ENCODE data around the gene MEX3A. TPM values are rescaled to one million over a fixed set of nuclear protein-coding genes. Genes with fewer than 3 reads are reported as not detected.
A peak's percentile ranks its signal among the peaks of the same experiment; 100 is the strongest.
"Not testable (repeated sequence)": the region's sequence is repeated elsewhere in the genome, so short reads cannot be mapped to it uniquely, and the experiment has no call there.

MEX3A gene
- total RNA-seq, 1 donor from 2014 or later, result 61.9 TPM

DNA sequence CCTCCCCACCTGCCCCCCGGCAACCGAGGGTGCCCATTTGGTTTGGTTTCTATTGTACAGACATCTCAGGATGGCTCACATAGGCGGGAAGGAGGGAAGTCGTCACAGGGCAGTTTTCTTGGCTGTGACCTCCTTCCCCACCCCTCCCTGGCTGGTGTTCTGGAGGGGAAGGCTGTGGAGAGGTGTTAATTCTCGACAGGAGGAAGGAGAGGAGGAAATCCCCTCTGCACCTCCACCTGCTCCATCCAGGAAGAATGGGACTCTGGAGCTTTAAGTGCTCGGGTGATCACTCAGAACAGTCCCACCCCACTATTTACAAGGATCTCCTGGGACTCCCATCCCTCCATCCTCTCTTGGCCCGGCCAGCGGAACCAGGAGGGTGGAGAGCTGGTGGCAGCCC, 7.6 kb downstream of the MEX3A start:
- TF ChIP-seq, protein P1, sequence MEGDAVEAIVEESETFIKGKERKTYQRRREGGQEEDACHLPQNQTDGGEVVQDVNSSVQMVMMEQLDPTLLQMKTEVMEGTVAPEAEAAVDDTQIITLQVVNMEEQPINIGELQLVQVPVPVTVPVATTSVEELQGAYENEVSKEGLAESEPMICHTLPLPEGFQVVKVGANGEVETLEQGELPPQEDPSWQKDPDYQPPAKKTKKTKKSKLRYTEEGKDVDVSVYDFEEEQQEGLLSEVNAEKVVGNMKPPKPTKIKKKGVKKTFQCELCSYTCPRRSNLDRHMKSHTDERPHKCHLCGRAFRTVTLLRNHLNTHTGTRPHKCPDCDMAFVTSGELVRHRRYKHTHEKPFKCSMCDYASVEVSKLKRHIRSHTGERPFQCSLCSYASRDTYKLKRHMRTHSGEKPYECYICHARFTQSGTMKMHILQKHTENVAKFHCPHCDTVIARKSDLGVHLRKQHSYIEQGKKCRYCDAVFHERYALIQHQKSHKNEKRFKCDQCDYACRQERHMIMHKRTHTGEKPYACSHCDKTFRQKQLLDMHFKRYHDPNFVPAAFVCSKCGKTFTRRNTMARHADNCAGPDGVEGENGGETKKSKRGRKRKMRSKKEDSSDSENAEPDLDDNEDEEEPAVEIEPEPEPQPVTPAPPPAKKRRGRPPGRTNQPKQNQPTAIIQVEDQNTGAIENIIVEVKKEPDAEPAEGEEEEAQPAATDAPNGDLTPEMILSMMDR (conservative IDR thresholded peaks at IDR 0.05), result no peak
- Mint-ChIP-seq H3K4me3 (no peak overlapping the region), H3K4me1 (ENCODE audit: unreplicated experiment) (peaks cover 49% of the 10 kb centered on the region), H3K9me3 (no peaks in the 10 kb centered on the region), H3K27me3 (no peaks in the 10 kb centered on the region), H3K36me3 (peaks cover 40% of the 10 kb centered on the region), H3K27ac (no peak overlapping the region)
- DNase-seq (ENCODE audit: extremely low spot score, unreplicated experiment), result no peak

DNA sequence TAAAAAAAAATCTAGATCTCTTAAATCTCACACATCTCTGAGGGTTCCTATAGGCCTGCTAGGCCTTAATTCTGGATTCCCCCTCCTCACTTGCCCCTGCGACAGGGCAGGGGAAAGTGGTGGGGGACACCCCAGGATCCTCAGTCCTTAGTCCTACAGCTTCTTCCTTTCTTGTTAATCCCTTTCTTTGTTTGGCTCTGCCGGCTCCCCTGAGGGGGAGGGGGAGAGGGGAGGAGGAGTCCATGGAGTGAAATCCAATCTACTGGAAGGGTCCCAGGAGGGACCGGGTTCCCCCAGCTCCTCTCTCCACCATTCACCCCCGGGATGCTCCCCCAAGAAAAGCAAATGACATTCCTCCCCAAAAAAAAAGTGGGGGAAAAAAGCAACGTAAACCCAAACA, 8.5 kb downstream of the MEX3A start:
- peak overlapping the region; percentile 75 for H3K4me3 Mint-ChIP-seq
- peaks cover 36% of the 10 kb centered on the region for H3K36me3 Mint-ChIP-seq
- peak overlapping the region; percentile 78 for H3K27ac Mint-ChIP-seq
- peaks cover 44% of the 10 kb centered on the region for H3K4me1 Mint-ChIP-seq (ENCODE audit: unreplicated experiment)
- H3K9me3 Mint-ChIP-seq, result no peaks in the 10 kb centered on the region
- no peaks in the 10 kb centered on the region for H3K27me3 Mint-ChIP-seq
- DNase-seq (ENCODE audit: extremely low spot score, unreplicated experiment), result no peak
- TF ChIP-seq, protein P1 (conservative IDR thresholded peaks at IDR 0.05), result no peak

DNA sequence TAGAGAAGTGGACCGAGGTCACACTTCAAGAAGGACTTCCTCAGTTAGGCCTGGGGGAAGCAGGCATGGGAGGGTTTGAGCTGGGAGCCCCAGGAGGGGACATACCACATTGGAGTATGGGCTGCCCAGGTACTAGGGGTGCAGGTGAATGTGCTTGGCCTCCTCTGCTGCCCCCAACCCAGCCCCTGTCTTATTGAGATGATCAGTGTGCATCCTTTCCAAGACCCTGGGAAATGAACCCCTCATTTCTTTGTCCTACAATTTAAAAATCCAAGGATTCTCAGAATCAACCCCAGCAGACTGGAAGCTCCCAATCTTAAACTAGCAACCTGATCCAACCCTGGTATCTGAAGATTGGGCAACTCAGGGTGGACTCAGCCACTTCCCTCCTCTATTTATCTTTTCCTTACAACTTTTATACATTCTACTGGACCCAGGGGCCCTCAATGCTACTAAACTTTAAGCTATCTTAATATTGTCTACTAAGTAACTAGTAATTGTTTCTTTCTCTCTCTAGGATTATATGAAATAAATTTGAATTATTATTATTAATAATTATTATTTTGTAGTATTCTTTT, 9.1 kb downstream of the MEX3A start:
- Mint-ChIP-seq H3K27me3 (no peaks in the 10 kb centered on the region), H3K9me3 (no peaks in the 10 kb centered on the region), H3K27ac (peak overlapping the region; percentile 78), H3K4me1 (ENCODE audit: unreplicated experiment) (peaks cover 39% of the 10 kb centered on the region), H3K4me3 (no peak overlapping the region), H3K36me3 (peaks cover 32% of the 10 kb centered on the region)
- TF ChIP-seq, protein P1 (conservative IDR thresholded peaks at IDR 0.05), result no peak
- DNase-seq (ENCODE audit: extremely low spot score, unreplicated experiment), result no peak

DNA sequence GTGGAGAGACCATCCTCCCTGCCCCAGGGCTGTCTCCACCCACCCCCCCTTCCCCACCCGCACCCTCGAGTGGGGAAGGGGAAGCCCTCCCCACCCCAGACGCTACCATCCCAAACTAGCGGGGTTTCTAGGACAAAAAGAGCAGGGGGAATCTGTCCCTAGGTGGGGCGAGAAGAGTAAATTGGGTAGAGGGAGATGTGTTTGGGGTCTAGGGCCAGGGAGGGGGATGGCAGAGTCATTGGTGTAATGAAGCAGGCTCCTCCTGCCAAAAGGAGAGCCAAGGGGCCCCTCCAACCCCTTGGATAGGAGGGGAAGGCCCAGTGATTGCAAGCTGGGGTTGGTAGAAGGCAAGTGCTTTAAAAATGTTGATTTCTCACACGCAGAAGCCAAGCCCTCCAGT, 10.0 kb downstream of the MEX3A start:
- Mint-ChIP-seq H3K27me3 (no peaks in the 10 kb centered on the region), H3K4me1 (ENCODE audit: unreplicated experiment) (peaks cover 33% of the 10 kb centered on the region), H3K36me3 (peaks cover 27% of the 10 kb centered on the region), H3K27ac (peak overlapping the region; percentile 68), H3K9me3 (no peaks in the 10 kb centered on the region), H3K4me3 (no peak overlapping the region)
- TF ChIP-seq, protein P1 (conservative IDR thresholded peaks at IDR 0.05), result no peak
- DNase-seq (ENCODE audit: extremely low spot score, unreplicated experiment), result no peak

DNA sequence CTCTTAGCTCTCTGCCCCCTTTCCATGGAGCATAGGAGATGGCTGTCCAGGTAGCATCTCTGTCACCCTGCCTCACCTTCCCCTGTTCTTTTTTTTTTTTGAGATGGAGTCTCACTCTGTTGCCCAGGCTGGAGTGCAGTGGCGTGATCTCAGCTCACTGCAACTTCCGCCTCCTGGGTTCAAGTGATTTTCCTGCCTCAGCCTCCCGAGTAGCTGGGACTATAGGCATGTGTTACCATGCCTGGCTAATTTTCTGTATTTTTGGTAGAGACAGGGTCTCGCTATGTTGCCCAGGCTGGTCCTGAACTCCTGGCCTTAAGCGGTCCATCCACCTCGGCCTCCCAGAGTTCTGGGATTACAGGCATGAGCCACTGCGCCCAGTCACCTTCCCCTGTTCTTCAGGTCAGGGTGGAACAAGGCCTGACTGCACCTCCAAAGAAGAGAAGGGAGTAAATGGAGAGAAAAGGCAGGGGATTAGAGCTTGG, 10.9 kb downstream of the MEX3A start:
- H3K4me1 Mint-ChIP-seq (ENCODE audit: unreplicated experiment), result peaks cover 34% of the 10 kb centered on the region
- not testable (repeated sequence) for DNase-seq (ENCODE audit: extremely low spot score, unreplicated experiment)

DNA sequence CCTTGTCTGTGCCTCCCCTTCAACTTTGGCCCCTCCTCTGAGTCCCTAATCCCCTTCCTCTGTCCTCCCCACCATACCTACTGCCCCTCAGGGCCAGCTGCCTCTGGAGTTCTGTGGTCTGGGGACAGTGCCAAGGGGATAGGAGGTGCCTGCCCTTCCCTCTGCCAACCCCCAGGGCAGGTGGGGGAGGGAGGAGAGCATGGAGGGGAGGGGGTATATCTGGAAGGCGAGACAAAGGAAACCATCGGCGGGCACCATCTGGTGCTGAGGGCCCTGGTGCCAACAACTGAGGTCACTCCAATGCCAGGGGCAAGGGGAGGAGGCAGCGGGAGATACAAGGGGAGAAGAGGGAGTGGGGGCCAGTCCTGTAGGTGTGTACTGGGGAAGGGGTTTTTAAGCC, 11.7 kb downstream of the MEX3A start:
- H3K27ac Mint-ChIP-seq, result no peak overlapping the region
- TF ChIP-seq, protein P1 (conservative IDR thresholded peaks at IDR 0.05), result no peak
- no peaks in the 10 kb centered on the region for H3K27me3 Mint-ChIP-seq
- no peaks in the 10 kb centered on the region for H3K9me3 Mint-ChIP-seq
- no peak overlapping the region for H3K4me3 Mint-ChIP-seq
- H3K36me3 Mint-ChIP-seq, result peaks cover 23% of the 10 kb centered on the region
- no peak for DNase-seq (ENCODE audit: extremely low spot score, unreplicated experiment)
- peaks cover 37% of the 10 kb centered on the region for H3K4me1 Mint-ChIP-seq (ENCODE audit: unreplicated experiment)

More for the DNA sequence above, 10.9 kb downstream of the MEX3A start:
- H3K27me3 Mint-ChIP-seq, H3K9me3 Mint-ChIP-seq, H3K4me3 Mint-ChIP-seq: not testable (repeated sequence)
- peaks cover 26% of the 10 kb centered on the region for H3K36me3 Mint-ChIP-seq
- peak overlapping the region; percentile 34 for H3K27ac Mint-ChIP-seq

All from type B pancreatic cell (in vitro differentiated cells).